H1 (cell line): ENCODE data around the gene NDUFV1. TPM values are rescaled to one million over a fixed set of nuclear protein-coding genes. Genes with fewer than 3 reads are reported as not detected.

ENCODE experiments used
- ATF3 ChIP-seq: IDR thresholded peaks from 2 replicates; pipeline ENCODE4 v1.6.1; 2011; ENCODE audit warnings: low read depth, mild to moderate bottlenecking, low read length; ENCODE audit not compliant: insufficient read depth
- JUND ChIP-seq: IDR thresholded peaks from 2 replicates; pipeline ENCODE4 v1.6.1; 2011; ENCODE audit warnings: mild to moderate bottlenecking, improper control_type of control experiment, low read length
- polyA plus RNA-seq, 7 experiments: library from polyadenylated mRNA; depleted of rRNA in 3 of 7; stranded (reverse) in 5 of 7; unstranded in 2 of 7; fragments of >200 nt in 5 of 7; fragments of 200-250 nt in 2 of 7; gene quantifications; 1 replicate in 5 of 7; 2 replicates in 1 of 7; 4 replicates in 1 of 7; pipeline versions ENCODE4 v1.2.1 to v1.2.3, GENCODE V29; 2011 to 2013; ENCODE audit warnings: missing spikeins in 2 of 7, mixed read lengths in 2 of 7
- total RNA-seq: library from RNA; stranded (reverse); fragmentation: NEBNext Ultra II Directional; extraction: Animal tissue kit (Norgen Biotek cat#: 25700); gene quantifications from 2 replicates; pipeline ENCODE4 v1.2.1, GENCODE V29; 2021

Gene NDUFV1
- total and polyA plus RNA-seq, 2 of the 8 experiments (the other 6 are each of a cell fraction or from before 2014, with no cell fraction given), result 125 to 131 TPM

- TF ChIP-seq ATF3 (no peak), JUND (no peak)
These were observed 6.7 kb downstream of the NDUFV1 start (continued) for GRCh38 chr11:67613313-67613959.
